Stimulated activated CD4-positive, alpha-beta T cell treated with anti-CD3 and anti-CD28 coated beads, Interleukin-1b, Interleukin-23, amount 100 ng/mL, for 4 hours (primary cell): Measurements from ENCODE around the gene RBM39.

ENCODE experiments used
- DNase-seq, 2 donors: peaks; one replicate each; pipeline ENCODE4 v3.0.0-alpha.2; 2020; ENCODE audit warnings: low read depth in 2 of 2

Gene RBM39

GRCh38 chr20:35674921-35675320 lies 67.1 kb downstream of the RBM39 start:
- no peak for DNase-seq

GRCh38 chr20:35673884-35674283 lies 68.2 kb downstream of the RBM39 start:
- DNase-seq: no peak

- no peak for DNase-seq
Observed at GRCh38 chr20:35669681-35670080, 72.4 kb downstream of the RBM39 start.

- no peak for DNase-seq
Observed at GRCh38 chr20:35669221-35669620, 72.8 kb downstream of the RBM39 start.

- no peak for DNase-seq
Observed at GRCh38 chr20:35665949-35666288, 76.1 kb downstream of the RBM39 start.

GRCh38 chr20:35664466-35665206 lies 77.4 kb downstream of the RBM39 start, which contains the start of the genes CPNE1 and RBM12:
Gene CPNE1, minus strand, starts transcription at chr20:35664900. Its CDS starts 31,977 bp downstream, at chr20:35632923.
Gene RBM12, minus strand, starts transcription at chr20:35664900. Its CDS starts 9,578 bp downstream, at chr20:35655322.
- DNase-seq: peak; percentile 84 to 86

- DNase-seq: peak; percentile 33 to 34
Observed at GRCh38 chr20:35663516-35664465, 78.3 kb downstream of the RBM39 start.

- DNase-seq: no peak
Observed at GRCh38 chr20:35662551-35662950, 79.5 kb downstream of the RBM39 start.

GRCh38 chr20:35661908-35662307 lies 80.2 kb downstream of the RBM39 start:
- DNase-seq: no peak

- no peak for DNase-seq
Observed at GRCh38 chr20:35661053-35661452, 81.0 kb downstream of the RBM39 start.

GRCh38 chr20:35660122-35660937 lies 81.7 kb downstream of the RBM39 start:
- peak in 1 of 2 donors; percentile 21 for DNase-seq

GRCh38 chr20:35657271-35657670 lies 84.8 kb downstream of the RBM39 start:
- DNase-seq: no peak

GRCh38 chr20:35654415-35654814 lies 87.6 kb downstream of the RBM39 start:
- no peak for DNase-seq

GRCh38 chr20:35653893-35654292 lies 88.2 kb downstream of the RBM39 start:
- no peak for DNase-seq
